ENCODE measurements around the gene NOSIP.
A peak's percentile ranks its signal among the peaks of the same experiment; 100 is the strongest.

NOSIP gene

GRCh38 chr19:49520705-49521319, 59.5 kb downstream of the NOSIP start:
- Histone ChIP-seq H3K4me1 (ENCODE audit: control insufficient read depth in 1 of 2, insufficient read depth in 2 of 2, low read length in 2 of 2) (peaks cover 0 to 8% of the 10 kb centered on the region in 2 donors), H3K4me3 (ENCODE audit: low read depth in 1 of 2, low read length in 2 of 2) (no peak overlapping the region), H3K36me3 (ENCODE audit: control insufficient read depth in 1 of 2, insufficient read depth in 2 of 2, low read length in 2 of 2) (peaks cover 12 to 43% of the 10 kb centered on the region in 2 donors), H3K27ac (ENCODE audit: low read depth, low read length) (no peak overlapping the region), H3K27me3 (ENCODE audit: control insufficient read depth in 1 of 2, insufficient read depth in 2 of 2, low read length in 2 of 2) (no peaks in the 10 kb centered on the region), H3K9ac (ENCODE audit: low read depth in 1 of 2, low read length in 2 of 2) (no peak overlapping the region), H3K9me3 (ENCODE audit: control insufficient read depth in 1 of 2, low read length in 2 of 2) (no peaks in the 10 kb centered on the region)

- no peaks in the 10 kb centered on the region for H3K9me3 ChIP-seq (ENCODE audit: control insufficient read depth in 1 of 2, low read length in 2 of 2)
- peaks cover 0 to 24% of the 10 kb centered on the region in 2 donors for H3K4me1 ChIP-seq (ENCODE audit: control insufficient read depth in 1 of 2, insufficient read depth in 2 of 2, low read length in 2 of 2)
- H3K36me3 ChIP-seq (ENCODE audit: control insufficient read depth in 1 of 2, insufficient read depth in 2 of 2, low read length in 2 of 2): peaks cover 0 to 29% of the 10 kb centered on the region in 2 donors
- H3K27me3 ChIP-seq (ENCODE audit: control insufficient read depth in 1 of 2, insufficient read depth in 2 of 2, low read length in 2 of 2): no peaks in the 10 kb centered on the region
- no peak overlapping the region for H3K27ac ChIP-seq (ENCODE audit: low read depth, low read length)
- H3K4me3 ChIP-seq (ENCODE audit: low read depth in 1 of 2, low read length in 2 of 2): no peak overlapping the region
- H3K9ac ChIP-seq (ENCODE audit: low read depth in 1 of 2, low read length in 2 of 2): no peak overlapping the region
These were observed 62.3 kb downstream of the NOSIP start for GRCh38 chr19:49518033-49518432.

DNA sequence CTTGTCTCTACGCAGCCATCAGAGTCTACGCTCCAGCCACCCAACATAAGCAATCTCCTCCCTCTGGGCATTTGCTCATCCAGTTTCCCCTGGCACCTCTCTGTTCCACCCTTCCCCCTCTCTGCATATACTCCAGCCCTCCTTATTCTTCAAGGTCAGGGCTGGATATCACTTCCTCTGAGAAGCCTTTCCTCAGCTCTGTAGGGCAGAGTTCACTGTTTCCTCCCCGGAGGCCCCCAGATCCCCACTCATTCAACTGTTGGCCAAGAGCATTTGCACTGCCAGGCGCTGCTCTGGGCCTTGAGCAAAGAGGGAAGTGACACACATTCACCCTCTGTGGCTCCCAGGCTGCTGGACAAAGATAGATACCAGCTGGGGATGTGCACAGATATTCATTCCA, 64.6 kb downstream of the NOSIP start:
- Histone ChIP-seq H3K36me3 (ENCODE audit: control insufficient read depth in 1 of 2, insufficient read depth in 2 of 2, low read length in 2 of 2) (peaks cover 0 to 14% of the 10 kb centered on the region in 2 donors), H3K4me1 (ENCODE audit: control insufficient read depth in 1 of 2, insufficient read depth in 2 of 2, low read length in 2 of 2) (peaks cover 10 to 42% of the 10 kb centered on the region in 2 donors), H3K4me3 (ENCODE audit: low read depth in 1 of 2, low read length in 2 of 2) (peak overlapping the region; percentile 37 to 64), H3K9me3 (ENCODE audit: control insufficient read depth in 1 of 2, low read length in 2 of 2) (no peaks in the 10 kb centered on the region), H3K9ac (ENCODE audit: low read depth in 1 of 2, low read length in 2 of 2) (peak overlapping the region; percentile 21 to 54), H3K27ac (ENCODE audit: low read depth, low read length) (no peak overlapping the region), H3K27me3 (ENCODE audit: control insufficient read depth in 1 of 2, insufficient read depth in 2 of 2, low read length in 2 of 2) (no peaks in the 10 kb centered on the region)

- Histone ChIP-seq H3K36me3 (ENCODE audit: control insufficient read depth in 1 of 2, insufficient read depth in 2 of 2, low read length in 2 of 2) (peaks cover 0 to 9% of the 10 kb centered on the region in 2 donors), H3K27ac (ENCODE audit: low read depth, low read length) (peak overlapping the region; percentile 58), H3K27me3 (ENCODE audit: control insufficient read depth in 1 of 2, insufficient read depth in 2 of 2, low read length in 2 of 2) (no peaks in the 10 kb centered on the region), H3K9ac (ENCODE audit: low read depth in 1 of 2, low read length in 2 of 2) (peak overlapping the region; percentile 64 to 73), H3K9me3 (ENCODE audit: control insufficient read depth in 1 of 2, low read length in 2 of 2) (no peaks in the 10 kb centered on the region), H3K4me3 (ENCODE audit: low read depth in 1 of 2, low read length in 2 of 2) (peak overlapping the region; percentile 78 to 83), H3K4me1 (ENCODE audit: control insufficient read depth in 1 of 2, insufficient read depth in 2 of 2, low read length in 2 of 2) (peaks cover 10 to 42% of the 10 kb centered on the region in 2 donors)
These were observed 66.2 kb downstream of the NOSIP start for GRCh38 chr19:49514151-49514550.

DNA sequence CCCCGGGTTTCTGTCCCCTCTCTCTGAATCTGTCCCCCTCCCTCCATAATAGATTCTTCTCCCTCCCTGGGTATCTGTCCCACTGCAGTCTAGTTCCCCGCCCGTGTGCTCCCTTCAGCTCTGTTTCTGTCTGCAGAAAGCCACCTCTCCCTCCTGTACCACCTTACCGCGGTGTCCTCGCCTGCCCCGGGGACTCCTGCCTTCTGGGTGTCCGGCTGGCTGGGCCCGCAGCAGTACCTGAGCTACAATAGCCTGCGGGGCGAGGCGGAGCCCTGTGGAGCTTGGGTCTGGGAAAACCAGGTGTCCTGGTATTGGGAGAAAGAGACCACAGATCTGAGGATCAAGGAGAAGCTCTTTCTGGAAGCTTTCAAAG, 66.6 kb downstream of the NOSIP start:
- Histone ChIP-seq H3K4me3 (ENCODE audit: low read depth in 1 of 2, low read length in 2 of 2) (peak overlapping the region; percentile 78 to 83), H3K9me3 (ENCODE audit: control insufficient read depth in 1 of 2, low read length in 2 of 2) (no peaks in the 10 kb centered on the region), H3K27me3 (ENCODE audit: control insufficient read depth in 1 of 2, insufficient read depth in 2 of 2, low read length in 2 of 2) (no peaks in the 10 kb centered on the region), H3K9ac (ENCODE audit: low read depth in 1 of 2, low read length in 2 of 2) (peak overlapping the region; percentile 64 to 73), H3K27ac (ENCODE audit: low read depth, low read length) (peak overlapping the region; percentile 58), H3K36me3 (ENCODE audit: control insufficient read depth in 1 of 2, insufficient read depth in 2 of 2, low read length in 2 of 2) (peaks cover 0 to 9% of the 10 kb centered on the region in 2 donors), H3K4me1 (ENCODE audit: control insufficient read depth in 1 of 2, insufficient read depth in 2 of 2, low read length in 2 of 2) (peaks cover 10 to 42% of the 10 kb centered on the region in 2 donors)

DNA sequence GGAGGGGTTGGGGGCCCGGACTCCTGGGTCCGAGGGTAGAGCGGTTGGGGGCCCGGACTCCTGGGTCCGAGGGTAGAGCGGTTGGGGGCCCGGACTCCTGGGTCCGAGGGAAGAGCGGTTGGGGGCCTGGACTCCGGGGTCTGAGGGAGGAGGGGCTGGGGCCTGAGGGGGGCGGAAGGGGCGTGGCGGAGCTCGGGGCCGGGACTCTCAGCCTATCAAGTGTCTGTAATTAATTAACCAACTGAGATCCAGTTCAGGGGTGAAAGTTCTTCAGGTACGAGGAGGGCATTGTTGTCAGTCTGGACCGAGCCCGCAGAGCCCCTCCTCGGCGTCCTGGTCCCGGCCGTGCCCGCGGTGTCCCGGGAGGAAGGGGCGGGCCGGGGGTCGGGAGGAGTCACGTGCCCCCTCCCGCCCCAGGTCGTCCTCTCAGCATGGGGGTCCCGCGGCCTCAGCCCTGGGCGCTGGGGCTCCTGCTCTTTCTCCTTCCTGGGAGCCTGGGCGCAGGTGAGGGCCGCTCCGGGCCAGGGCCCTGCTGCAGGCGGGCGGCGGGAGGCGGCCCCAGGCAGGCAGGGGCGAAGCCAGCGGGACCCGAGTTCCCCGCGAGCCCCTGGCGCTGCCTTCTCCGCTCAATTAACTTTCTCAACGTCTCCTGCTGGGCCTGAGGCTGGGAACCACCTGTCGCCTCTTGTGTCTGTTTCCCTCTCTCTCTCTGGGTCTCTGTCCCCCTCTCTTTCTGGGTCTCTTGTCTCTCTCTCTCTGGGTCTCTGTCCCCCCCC, 67.2 kb downstream of the NOSIP start:
- Histone ChIP-seq H3K36me3 (ENCODE audit: control insufficient read depth in 1 of 2, insufficient read depth in 2 of 2, low read length in 2 of 2) (peaks cover 0 to 9% of the 10 kb centered on the region in 2 donors), H3K4me3 (ENCODE audit: low read depth in 1 of 2, low read length in 2 of 2) (peak overlapping the region; percentile 78 to 83), H3K27me3 (ENCODE audit: control insufficient read depth in 1 of 2, insufficient read depth in 2 of 2, low read length in 2 of 2) (no peaks in the 10 kb centered on the region), H3K9me3 (ENCODE audit: control insufficient read depth in 1 of 2, low read length in 2 of 2) (no peaks in the 10 kb centered on the region), H3K27ac (ENCODE audit: low read depth, low read length) (peak overlapping the region; percentile 78), H3K9ac (ENCODE audit: low read depth in 1 of 2, low read length in 2 of 2) (peak overlapping the region; percentile 64 to 73), H3K4me1 (ENCODE audit: control insufficient read depth in 1 of 2, insufficient read depth in 2 of 2, low read length in 2 of 2) (peaks cover 10 to 42% of the 10 kb centered on the region in 2 donors)

DNA sequence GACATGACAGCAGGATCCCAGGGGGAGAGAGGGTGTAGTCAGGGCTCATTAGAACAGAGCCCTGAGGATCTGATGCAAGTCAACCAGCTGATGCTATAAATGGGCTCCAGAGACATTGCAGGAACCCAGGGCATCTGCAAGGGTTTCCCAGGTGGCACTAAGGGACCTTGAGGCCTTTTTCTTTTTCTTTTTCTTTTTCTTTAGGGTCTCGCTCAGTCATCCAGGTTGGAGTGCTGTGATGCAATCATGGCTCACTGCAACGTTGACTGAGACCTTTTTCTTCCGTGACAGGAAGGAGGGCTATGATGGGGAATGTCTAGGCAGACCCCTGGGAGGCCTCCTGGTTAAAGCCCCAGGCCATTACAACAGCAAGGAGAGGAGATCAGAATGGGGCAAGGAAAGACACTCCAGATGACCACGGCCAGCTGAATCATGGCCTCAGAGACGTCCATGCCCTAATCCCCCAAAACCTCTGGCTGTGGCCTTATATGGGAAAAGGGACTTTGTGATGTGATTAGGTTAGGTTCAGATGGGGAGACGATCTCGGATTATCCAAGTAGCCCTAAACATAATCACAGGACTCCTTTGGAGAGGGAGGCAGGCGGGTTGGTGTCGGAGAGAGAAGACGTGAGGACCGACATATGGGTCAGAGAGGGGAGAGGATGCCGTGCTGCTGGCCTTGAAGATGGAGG, 72.4 kb downstream of the NOSIP start:
- Histone ChIP-seq H3K36me3 (ENCODE audit: control insufficient read depth in 1 of 2, insufficient read depth in 2 of 2, low read length in 2 of 2) (no peaks in the 10 kb centered on the region), H3K4me1 (ENCODE audit: control insufficient read depth in 1 of 2, insufficient read depth in 2 of 2, low read length in 2 of 2) (peaks cover 14 to 17% of the 10 kb centered on the region in 2 donors)

GRCh38 chr19:49506575-49507105, 73.7 kb downstream of the NOSIP start:
- Histone ChIP-seq H3K9ac (ENCODE audit: low read depth in 1 of 2, low read length in 2 of 2) (no peak overlapping the region), H3K9me3 (ENCODE audit: control insufficient read depth in 1 of 2, low read length in 2 of 2) (no peaks in the 10 kb centered on the region), H3K27ac (ENCODE audit: low read depth, low read length) (no peak overlapping the region), H3K4me1 (ENCODE audit: control insufficient read depth in 1 of 2, insufficient read depth in 2 of 2, low read length in 2 of 2) (peaks cover 7 to 10% of the 10 kb centered on the region in 2 donors), H3K4me3 (ENCODE audit: low read depth in 1 of 2, low read length in 2 of 2) (no peak overlapping the region), H3K27me3 (ENCODE audit: control insufficient read depth in 1 of 2, insufficient read depth in 2 of 2, low read length in 2 of 2) (no peaks in the 10 kb centered on the region), H3K36me3 (ENCODE audit: control insufficient read depth in 1 of 2, insufficient read depth in 2 of 2, low read length in 2 of 2) (no peaks in the 10 kb centered on the region)

More for the DNA sequence above, 72.4 kb downstream of the NOSIP start:
- Histone ChIP-seq H3K9me3 (ENCODE audit: control insufficient read depth in 1 of 2, low read length in 2 of 2) (no peaks in the 10 kb centered on the region), H3K27ac (ENCODE audit: low read depth, low read length) (no peak overlapping the region), H3K4me3 (ENCODE audit: low read depth in 1 of 2, low read length in 2 of 2) (no peak overlapping the region), H3K9ac (ENCODE audit: low read depth in 1 of 2, low read length in 2 of 2) (no peak overlapping the region), H3K27me3 (ENCODE audit: control insufficient read depth in 1 of 2, insufficient read depth in 2 of 2, low read length in 2 of 2) (no peaks in the 10 kb centered on the region)

All from duodenal mucosa (tissue), 2 donors.